GM18526 (cell line): Measurements from ENCODE around the gene TAF3.

Experiments used
- POLR2A ChIP-seq: IDR thresholded peaks from 3 replicates; pipeline ENCODE4 v1.6.1; 2011; ENCODE audit not compliant: insufficient read length; ENCODE audit errors: extremely low read depth

The TAF3 gene

GRCh38 chr10:7804216-7804615 lies 14.1 kb upstream of the TAF3 start:
- TF ChIP-seq POLR2A: no peak

DNA sequence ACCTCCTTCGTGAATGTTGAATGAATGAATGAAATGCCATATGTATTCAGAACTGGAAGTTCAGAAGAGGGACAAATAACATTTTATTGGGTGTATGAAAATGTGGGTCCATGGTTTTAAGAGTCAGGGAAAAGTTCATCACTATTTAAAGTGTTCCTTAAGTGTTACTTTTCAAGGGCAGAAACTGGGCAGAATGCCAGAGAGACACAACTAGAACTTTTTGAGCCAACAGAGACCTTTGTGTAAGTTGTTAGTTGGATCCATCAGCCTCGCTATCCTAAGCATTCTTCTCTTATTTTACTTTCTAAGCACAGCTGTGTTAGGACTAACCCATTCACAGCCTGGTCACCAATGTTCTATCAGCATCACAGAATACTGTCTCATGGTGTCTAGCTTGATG lies 13.6 kb upstream of the TAF3 start:
- no peak for TF ChIP-seq POLR2A

DNA sequence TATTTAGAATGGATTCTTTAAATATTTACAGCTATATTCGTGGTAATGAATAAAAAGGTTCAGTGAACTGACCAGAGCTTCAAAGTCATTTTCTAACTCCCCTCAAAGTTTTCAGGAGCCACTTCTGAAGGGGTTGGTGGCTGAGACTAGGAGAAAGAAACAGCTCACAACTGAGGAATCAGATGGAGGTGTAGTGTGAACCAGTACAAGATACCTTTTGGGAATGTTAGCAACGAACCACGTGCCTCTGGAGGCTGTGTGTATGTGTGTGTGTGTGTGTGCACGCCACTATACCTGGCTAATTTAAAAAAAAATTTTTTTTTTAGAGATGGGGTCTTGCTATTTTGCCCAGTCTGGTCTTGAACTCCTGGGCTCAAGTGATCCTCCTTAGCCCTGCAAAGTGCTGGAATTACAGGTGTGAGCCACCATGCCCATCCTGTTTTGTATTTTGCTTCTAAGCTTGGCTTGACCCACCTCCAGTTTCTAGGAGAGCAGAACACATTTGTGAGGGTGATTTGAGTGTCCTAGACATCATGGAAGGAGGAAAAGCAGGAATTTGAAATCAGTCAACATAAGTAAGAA lies 9.5 kb upstream of the TAF3 start:
- no peak for TF ChIP-seq POLR2A

- no peak for TF ChIP-seq POLR2A
Observed at GRCh38 chr10:7810443-7810842, 7.9 kb upstream of the TAF3 start.

DNA sequence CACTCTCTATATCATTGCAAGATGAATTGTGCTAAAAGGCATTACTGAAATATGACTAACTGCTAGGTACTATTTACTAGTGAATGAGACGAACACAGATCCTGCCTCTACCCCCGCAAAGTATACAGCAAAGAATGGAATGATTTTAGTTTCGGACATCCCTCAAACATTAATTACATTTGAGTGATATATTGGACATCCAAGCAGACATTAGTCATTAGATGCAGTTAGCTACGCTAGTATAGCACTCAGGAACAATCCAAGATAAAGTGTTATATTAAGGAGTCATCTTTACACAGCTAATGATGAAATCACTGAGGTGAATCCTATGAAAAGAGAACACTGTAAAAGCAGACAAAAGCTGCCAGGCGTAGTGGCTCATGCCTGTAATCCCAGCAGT lies 7.3 kb upstream of the TAF3 start:
- TF ChIP-seq POLR2A: no peak

DNA sequence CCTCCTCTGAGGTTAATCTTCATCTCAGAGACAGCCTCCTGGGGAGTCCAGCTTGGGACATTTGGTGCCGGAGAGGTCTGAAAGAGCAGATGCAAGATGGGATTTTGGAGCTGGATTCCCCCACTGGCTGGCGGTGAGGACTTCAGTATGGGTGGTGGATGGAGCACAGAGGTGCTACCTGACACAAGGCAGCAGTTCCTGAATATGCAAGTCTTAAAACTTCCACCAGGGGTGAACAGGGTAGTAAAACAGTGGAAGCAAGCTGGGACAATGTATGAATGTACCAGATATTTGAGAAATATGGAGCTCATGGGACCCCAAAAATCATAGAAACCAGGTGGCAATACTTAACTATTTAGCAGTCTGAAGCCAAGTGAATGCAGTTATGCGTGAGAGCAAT lies 4.8 kb upstream of the TAF3 start:
- TF ChIP-seq POLR2A: no peak

DNA sequence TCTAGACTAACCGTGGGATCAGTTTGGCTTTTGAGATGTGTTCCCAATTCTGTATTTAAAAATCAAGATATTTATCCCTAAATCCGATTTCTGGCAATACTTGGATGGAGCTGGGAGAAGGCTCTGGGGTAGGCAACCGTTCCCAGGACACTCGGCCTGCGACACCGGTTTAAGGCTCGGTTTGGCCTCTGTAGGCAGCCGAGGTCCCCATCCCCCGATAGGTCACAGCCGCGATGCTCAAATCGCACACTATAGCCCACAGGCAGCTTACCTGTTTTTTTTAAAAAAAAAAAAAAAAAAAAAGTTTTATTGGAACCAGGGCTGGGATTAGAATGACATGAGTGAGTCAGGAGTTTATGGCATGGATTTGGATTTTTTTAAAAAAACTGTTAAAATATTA lies 729 bp upstream of the TAF3 start:
- no peak for TF ChIP-seq POLR2A

- TF ChIP-seq POLR2A: no peak
Observed at GRCh38 chr10:7817984-7818294, 366 bp upstream of the TAF3 start.

DNA sequence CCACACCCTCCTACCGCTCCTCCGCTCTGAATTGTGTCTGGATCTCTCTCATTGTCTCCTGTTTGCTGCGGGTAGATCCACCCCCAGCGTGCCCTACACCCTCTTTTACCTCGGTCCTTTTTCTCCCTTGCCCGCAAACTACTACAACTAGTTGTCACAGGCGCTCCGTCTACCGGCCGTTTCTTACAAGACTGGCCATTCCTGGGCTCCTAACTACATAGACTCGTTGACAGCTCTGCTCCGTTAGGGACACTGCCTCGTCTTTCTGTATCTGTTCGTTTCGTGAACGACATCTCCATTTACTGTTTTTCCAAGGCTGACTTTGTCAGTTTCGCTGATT lies 786 bp downstream of the TAF3 start:
- TF ChIP-seq POLR2A: no peak

GRCh38 chr10:7824251-7824650 lies 5.9 kb downstream of the TAF3 start:
- no peak for TF ChIP-seq POLR2A

DNA sequence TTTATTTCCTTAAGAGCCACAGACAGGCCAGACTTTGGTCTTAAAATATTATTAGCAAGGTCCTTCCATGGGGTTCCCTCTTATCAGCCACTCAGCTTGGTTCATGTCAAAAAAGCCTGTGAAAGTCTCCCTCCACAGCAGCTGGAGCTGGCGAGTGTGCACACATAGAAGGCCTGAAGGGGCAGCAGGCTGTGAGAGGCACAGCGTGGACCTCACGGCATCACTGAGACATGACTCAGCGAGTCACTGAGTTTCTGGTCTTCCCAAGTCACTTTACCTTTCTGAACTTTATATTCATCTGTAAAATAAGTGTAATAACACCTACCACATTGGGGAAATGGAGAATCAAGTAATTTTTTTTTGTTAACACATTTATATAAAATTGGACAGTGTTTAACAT lies 8.7 kb downstream of the TAF3 start:
- no peak for TF ChIP-seq POLR2A

GRCh38 chr10:7829289-7829834 lies 11.1 kb downstream of the TAF3 start:
- no peak for TF ChIP-seq POLR2A

DNA sequence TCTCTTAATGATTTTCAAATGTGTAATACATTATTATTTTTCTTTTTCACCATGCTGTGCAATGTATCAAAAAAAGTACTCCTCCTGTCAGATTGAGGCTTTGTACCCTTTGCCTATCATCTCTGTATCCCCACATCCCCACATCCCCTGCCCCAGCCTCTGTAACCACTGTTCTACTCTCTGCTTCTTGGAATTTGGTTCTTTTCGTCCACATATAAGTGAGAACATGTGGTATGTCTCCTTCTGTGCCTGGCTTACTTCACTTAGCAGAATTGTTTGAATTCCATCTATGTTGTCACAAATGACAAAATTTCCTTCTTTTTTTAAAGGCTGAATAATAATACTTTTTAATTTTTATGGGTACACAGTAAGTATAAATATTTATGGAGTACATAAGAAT lies 13.8 kb downstream of the TAF3 start:
- TF ChIP-seq POLR2A: no peak

GRCh38 chr10:7833210-7833609 lies 14.9 kb downstream of the TAF3 start:
- no peak for TF ChIP-seq POLR2A

- TF ChIP-seq POLR2A: no peak
Observed at GRCh38 chr10:7834262-7834661, 16.0 kb downstream of the TAF3 start.

DNA sequence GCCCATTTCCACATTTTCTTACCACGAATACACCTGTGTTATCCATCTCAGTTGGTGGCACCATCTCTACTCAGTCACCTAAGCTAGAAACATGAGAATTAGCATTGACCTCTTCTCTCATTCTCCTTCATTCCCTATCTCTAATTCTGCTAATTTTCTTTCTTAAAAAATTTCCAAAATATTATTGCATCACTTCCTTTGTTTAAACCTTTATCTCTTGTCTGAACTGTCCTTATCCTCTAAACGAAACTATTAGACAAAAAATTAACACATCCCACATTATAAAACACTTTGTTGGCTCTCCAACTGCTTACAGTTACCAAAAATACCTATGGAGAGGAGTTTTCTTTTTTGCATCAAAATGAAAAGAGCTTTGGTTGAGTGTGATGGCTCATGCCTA lies 18.3 kb downstream of the TAF3 start:
- no peak for TF ChIP-seq POLR2A

GRCh38 chr10:7846591-7846990 lies 28.3 kb downstream of the TAF3 start:
- TF ChIP-seq POLR2A: no peak
